GM18502 (cell line): ENCODE results near the gene EIF3M.
"Not testable (repeated sequence)": the region's sequence is repeated elsewhere in the genome, so short reads cannot be mapped to it uniquely, and the experiment has no call there.

Experiments
- ATAC-seq: cut with Tn5 transposase; IDR thresholded peaks from one replicate; pipeline ENCODE4 v1.9.1; 2021; ENCODE audit warnings: mild to moderate bottlenecking; ENCODE audit not compliant: unreplicated experiment, poor library complexity

EIF3M gene

GRCh38 chr11:32594272-32594671 lies 10.6 kb downstream of the EIF3M start:
- ATAC-seq, result no peak

GRCh38 chr11:32596114-32596513 lies 12.5 kb downstream of the EIF3M start:
- not testable (repeated sequence) for ATAC-seq

- ATAC-seq, result no peak
These were observed 14.3 kb downstream of the EIF3M start for GRCh38 chr11:32597921-32598320.

GRCh38 chr11:32602657-32603415 lies 19.2 kb downstream of the EIF3M start:
- ATAC-seq, result no peak

- ATAC-seq, result no peak
These were observed 22.6 kb downstream of the EIF3M start for GRCh38 chr11:32606220-32606619.

GRCh38 chr11:32608826-32609225 lies 25.2 kb downstream of the EIF3M start:
- ATAC-seq, result not testable (repeated sequence)

GRCh38 chr11:32610797-32611352 lies 27.2 kb downstream of the EIF3M start:
- ATAC-seq, result no peak

- ATAC-seq, result no peak
These were observed 30.0 kb downstream of the EIF3M start for GRCh38 chr11:32613500-32614151.

- no peak for ATAC-seq
These were observed 31.8 kb downstream of the EIF3M start for GRCh38 chr11:32615422-32615821.

- no peak for ATAC-seq
These were observed 33.3 kb downstream of the EIF3M start for GRCh38 chr11:32616903-32617302.

GRCh38 chr11:32630844-32631243 lies 47.2 kb downstream of the EIF3M start:
- no peak for ATAC-seq

- no peak for ATAC-seq
These were observed 52.2 kb downstream of the EIF3M start for GRCh38 chr11:32635819-32636218.

GRCh38 chr11:32641361-32641760 lies 57.7 kb downstream of the EIF3M start:
- no peak for ATAC-seq

GRCh38 chr11:32643526-32643925 lies 59.9 kb downstream of the EIF3M start:
- ATAC-seq, result no peak
